GM19238 (cell line): ENCODE results near the gene NCF4.

ENCODE experiments used
- DNase-seq: peaks from one replicate; pipeline ENCODE4 v3.0.0; 2011; ENCODE audit warnings: low spot score; ENCODE audit not compliant: insufficient read length

Gene NCF4

DNA sequence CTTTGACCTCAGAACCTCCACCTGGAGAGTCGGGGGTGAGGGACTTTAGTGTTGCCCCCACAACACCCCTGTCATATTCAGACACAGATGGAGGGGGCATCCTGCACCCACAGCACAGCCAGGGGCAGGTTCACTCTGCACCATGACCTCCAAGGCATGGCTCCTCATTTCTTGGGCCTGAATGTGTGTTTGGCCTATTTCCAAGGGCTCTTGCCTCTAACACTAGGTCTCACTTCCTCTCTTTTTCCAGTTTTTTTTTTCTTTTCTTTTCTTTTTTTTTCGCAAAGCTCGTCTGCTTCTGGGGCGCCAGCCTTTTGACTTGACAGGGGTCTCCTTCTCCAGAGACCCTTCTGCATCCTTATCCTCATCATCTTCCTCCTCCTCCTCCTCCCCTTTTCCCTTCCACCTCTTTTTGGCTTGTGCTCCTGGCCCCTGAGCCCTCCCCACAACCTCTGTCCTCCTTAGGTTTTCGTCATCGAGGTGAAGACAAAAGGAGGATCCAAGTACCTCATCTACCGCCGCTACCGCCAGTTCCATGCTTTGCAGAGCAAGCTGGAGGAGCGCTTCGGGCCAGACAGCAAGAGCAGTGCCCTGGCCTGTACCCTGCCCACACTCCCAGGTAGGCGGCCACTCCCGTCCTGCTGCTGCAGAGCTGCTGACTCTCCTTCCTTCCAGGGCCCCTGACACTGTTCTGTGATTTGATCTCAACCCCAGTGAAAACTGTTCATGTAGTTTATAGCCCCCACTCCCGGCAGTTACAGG, 3.8 kb downstream of the NCF4 start:
- DNase-seq = no peak

GRCh38 chr22:36865346-36865745, 4.5 kb downstream of the NCF4 start:
- DNase-seq = no peak

DNA sequence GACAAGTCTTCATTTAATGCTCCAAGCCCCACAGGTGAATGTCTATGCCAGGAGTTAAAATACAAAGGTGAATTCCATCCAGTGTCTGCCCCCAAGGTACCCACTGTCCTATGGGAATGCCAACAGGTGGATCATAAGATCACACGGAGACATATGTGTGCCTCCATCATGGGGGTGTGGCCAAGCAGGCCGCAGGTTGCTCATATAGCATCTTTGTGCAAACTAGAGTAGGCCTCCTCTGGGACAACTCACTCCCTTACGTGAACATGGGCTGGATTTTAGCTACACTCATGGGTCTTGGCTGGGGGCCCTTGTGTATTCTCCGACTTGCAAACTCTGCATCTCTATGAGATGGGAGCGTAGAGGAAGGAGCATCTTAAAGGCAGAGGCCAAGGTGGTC, 6.9 kb downstream of the NCF4 start:
- DNase-seq = no peak

GRCh38 chr22:36868546-36869181, 7.9 kb downstream of the NCF4 start:
- DNase-seq = no peak

- no peak for DNase-seq
Measured at GRCh38 chr22:36870250-36870649, 9.4 kb downstream of the NCF4 start.

- DNase-seq = no peak
Measured at GRCh38 chr22:36871669-36872081, 10.9 kb downstream of the NCF4 start.

- DNase-seq = no peak
Measured at GRCh38 chr22:36872084-36872483, 11.3 kb downstream of the NCF4 start.

GRCh38 chr22:36872866-36873498, 12.2 kb downstream of the NCF4 start:
- DNase-seq = no peak

GRCh38 chr22:36873614-36874308, 13.0 kb downstream of the NCF4 start:
- DNase-seq = peak; percentile 71

GRCh38 chr22:36874309-36874696, 13.5 kb downstream of the NCF4 start:
- no peak for DNase-seq

GRCh38 chr22:36874736-36875135, 13.9 kb downstream of the NCF4 start:
- DNase-seq = no peak

- DNase-seq = no peak
Measured at GRCh38 chr22:36875741-36876140, 14.9 kb downstream of the NCF4 start.

- DNase-seq = no peak
Measured at GRCh38 chr22:36879775-36880174, 19.0 kb downstream of the NCF4 start.

GRCh38 chr22:36881504-36882245, 20.9 kb downstream of the NCF4 start:
- no peak for DNase-seq

DNA sequence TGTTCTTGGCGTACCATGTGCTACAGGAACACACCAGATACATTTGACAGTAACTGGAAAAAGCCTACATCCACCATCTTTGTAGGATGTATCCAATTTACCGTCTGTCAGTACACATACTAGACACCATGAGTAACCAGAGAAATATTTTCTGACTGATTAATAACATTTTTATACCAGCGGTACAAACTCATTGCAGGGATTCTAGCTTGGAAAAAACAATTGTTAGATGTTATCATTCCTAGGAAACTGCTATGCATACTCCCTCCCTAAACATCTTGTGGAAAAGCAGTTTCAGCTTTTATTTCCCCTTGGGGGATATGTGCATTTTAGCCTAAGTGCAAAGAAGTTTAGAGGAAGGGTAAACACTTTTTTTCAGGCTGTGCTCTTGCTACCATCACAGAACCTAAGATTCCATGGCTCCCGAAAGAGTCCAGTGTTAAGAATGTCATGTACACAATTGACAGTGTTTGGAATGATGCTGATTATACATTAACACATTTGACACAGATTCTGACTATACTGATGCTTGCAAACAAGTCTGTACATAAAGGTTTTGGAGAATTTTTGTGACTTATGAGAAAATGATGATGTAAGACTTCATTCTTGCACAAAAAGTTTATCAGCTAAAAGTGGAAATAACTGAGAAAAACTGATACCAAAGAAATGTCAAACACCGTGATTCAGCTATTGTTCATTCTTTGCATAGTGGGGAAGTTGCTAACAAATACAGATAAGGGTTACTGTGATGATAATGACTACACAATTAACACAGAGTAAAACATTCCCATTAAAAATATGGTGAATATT, 23.7 kb downstream of the NCF4 start:
- no peak for DNase-seq

GRCh38 chr22:36885474-36885873, 24.7 kb downstream of the NCF4 start:
- no peak for DNase-seq

GRCh38 chr22:36886016-36886415, 25.2 kb downstream of the NCF4 start:
- no peak for DNase-seq

DNA sequence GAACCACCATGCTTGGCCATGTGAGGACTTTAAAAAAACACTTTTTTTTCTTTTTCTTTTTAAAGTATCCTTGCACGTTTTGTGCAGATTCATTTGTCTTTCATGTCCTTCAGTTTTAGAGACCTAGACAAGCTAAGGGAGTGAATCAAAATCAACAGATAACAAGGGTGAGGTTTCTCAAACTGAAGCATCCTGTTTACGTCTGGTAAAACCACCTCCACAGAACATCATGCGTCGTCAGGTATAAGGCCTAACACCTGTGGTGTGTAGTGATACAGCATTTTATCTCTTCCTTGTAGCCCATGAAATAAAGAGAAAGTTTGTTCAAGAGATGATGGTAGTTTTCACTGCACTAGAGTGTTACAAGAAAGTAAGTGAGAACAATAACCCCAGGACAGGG, 26.4 kb downstream of the NCF4 start:
- DNase-seq = no peak

DNA sequence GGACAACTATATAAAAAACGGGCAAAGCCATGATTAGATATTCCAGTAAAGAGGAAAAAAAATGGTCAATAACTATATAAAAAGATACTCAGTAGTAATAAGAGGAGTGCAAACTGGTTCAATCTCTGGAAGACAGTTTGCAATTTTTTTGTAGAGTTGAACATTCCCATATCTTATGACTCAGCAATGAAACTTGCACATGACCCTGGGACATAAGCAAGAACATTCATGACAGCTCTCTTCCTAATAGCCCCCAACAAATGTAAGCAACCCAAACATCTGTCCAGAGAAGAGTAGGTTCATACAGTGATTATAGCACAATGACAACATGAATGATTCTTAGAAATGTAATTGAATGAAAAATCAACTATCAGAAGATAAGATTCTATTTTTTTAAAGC, 30.8 kb downstream of the NCF4 start:
- no peak for DNase-seq

DNA sequence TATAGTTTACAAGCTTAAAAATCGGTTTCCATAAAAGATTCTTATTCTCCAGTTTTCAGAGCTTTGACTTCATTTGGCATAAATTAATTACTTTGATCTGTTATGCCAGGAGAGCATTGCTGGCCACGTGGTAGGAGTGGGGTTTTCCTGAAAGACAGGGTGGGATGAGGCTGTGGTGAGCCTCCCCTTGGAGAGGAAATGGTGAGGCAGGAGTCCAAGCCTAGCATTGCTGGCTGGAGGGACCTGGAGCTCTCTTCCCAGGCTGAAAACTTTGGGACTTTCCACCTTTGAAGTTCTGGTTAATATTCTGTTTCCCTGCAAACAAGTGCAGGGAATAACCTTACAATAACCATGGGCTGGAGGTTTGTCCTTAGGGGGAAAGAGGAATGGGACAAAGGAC, 31.5 kb downstream of the NCF4 start:
- DNase-seq = no peak

- no peak for DNase-seq
Measured at GRCh38 chr22:36893262-36893661, 32.5 kb downstream of the NCF4 start.
